HG03558 (cell line): Measurements from ENCODE around the gene SLC5A6.

Experiments
- ATAC-seq: cut with Tn5 transposase; IDR thresholded peaks from one replicate; pipeline ENCODE4 v1.9.1; 2021; ENCODE audit warnings: moderate number of reproducible peaks; ENCODE audit not compliant: unreplicated experiment; ENCODE audit errors: extremely low read depth

The SLC5A6 gene

GRCh38 chr2:27237341-27237945, 25.4 kb upstream of the SLC5A6 start:
- no peak for ATAC-seq

GRCh38 chr2:27236626-27237025, 24.6 kb upstream of the SLC5A6 start:
- no peak for ATAC-seq

- no peak for ATAC-seq
Measured at GRCh38 chr2:27236136-27236535, 24.1 kb upstream of the SLC5A6 start.

DNA sequence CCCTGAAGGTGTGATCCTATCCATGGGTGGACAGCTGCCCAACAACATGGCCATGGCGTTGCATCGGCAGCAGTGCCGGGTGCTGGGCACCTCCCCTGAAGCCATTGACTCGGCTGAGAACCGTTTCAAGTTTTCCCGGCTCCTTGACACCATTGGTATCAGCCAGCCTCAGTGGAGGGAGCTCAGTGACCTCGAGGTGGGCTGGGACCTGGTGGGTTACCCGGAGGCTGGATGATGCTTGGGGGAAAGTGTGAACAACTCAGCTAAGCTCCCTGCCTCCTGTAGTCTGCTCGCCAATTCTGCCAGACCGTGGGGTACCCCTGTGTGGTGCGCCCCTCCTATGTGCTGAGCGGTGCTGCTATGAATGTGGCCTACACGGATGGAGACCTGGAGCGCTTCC, 21.3 kb upstream of the SLC5A6 start:
- no peak for ATAC-seq

DNA sequence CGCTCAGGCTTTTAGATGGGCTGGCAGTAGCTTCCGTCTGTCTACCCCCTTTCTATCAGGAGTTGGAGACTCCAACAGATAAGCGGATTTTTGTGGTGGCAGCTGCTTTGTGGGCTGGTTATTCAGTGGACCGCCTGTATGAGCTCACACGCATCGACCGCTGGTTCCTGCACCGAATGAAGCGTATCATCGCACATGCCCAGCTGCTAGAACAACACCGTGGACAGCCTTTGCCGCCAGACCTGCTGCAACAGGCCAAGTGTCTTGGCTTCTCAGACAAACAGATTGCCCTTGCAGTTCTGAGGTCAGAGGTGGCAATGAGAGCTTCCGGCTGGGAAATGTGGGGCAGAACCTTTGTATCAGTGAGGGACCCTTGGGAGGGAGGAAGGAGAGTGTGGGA, 19.9 kb upstream of the SLC5A6 start:
- ATAC-seq = no peak

GRCh38 chr2:27227501-27227900, 15.4 kb upstream of the SLC5A6 start:
- ATAC-seq = no peak

- ATAC-seq = no peak
Measured at GRCh38 chr2:27225526-27225925, 13.5 kb upstream of the SLC5A6 start.

DNA sequence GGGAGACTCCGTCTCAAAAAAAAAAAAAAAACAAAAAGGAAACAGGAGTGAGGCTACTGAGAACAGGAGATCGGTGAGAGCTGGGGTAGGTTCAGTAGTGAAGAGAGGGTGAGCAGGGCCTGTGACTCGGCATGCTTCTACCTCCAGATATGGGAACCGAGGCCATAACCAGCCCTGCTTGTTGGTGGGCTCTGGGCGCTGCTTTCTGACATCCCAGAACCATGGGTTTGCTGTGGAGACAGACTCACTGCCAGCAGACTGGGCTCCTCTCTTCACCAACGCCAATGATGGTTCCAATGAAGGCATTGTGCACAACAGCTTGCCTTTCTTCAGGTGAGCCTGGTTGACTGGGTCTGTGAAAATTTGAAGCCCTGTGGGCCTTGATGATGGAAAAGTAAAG, 11.3 kb upstream of the SLC5A6 start:
- no peak for ATAC-seq

GRCh38 chr2:27222407-27222806, 10.3 kb upstream of the SLC5A6 start:
- no peak for ATAC-seq

- ATAC-seq = no peak
Measured at GRCh38 chr2:27221166-27221565, 9.1 kb upstream of the SLC5A6 start.

- no peak for ATAC-seq
Measured at GRCh38 chr2:27220091-27220490, 8.0 kb upstream of the SLC5A6 start.

GRCh38 chr2:27219091-27219490, 7.0 kb upstream of the SLC5A6 start:
- ATAC-seq = no peak

- ATAC-seq = no peak
Measured at GRCh38 chr2:27218614-27219013, 6.5 kb upstream of the SLC5A6 start.

DNA sequence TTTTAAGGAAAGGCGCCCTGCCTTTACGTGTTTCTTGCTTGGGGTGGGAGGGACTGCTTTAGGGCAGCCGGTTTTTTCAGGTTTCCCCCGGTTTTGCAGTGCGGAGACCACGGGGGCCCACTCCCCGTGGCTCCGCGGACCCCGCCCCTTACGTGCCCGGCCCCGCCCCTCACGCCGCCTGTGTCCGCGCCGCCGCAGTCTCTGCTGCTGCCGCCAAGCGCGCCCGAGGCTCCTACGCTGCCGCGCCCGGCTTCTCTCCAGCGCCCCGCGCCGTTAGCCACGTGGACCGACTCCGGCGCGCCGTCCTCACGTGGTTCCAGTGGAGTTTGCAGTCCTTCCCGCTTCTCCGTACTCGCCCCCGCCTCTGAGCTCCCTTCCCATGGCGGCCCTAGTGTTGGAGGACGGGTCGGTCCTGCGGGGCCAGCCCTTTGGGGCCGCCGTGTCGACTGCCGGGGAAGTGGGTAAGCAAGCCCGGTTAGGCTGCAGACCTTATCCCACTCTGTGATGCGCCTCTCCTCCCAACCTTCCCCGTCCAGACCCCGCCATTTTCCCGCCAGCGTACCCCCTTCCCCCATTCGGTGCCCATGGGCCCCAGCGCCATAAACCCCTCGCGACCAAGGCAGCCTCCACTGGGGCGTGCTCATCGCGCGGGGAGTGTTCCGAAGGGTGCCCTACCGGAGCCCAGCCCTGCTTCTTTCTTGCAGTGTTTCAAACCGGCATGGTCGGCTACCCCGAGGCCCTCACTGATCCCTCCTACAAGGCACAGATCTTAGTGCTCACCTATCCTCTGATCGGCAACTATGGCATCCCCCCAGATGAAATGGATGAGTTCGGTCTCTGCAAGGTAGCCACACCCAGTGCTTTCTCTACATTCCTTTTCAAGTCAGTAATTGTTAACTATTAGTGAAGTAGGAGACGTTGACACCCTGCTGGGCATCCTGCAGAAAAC, 5.4 kb upstream of the SLC5A6 start, which contains the start of gene CAD:
Gene CAD, plus strand, starts transcription at position 197 of the 949 bp plus-strand sequence. Its CDS starts 183 bp downstream, at position 380.
- ATAC-seq = peak; percentile 66

GRCh38 chr2:27216416-27217137, 4.5 kb upstream of the SLC5A6 start:
- no peak for ATAC-seq

- ATAC-seq = no peak
Measured at GRCh38 chr2:27214941-27215340, 2.9 kb upstream of the SLC5A6 start.

DNA sequence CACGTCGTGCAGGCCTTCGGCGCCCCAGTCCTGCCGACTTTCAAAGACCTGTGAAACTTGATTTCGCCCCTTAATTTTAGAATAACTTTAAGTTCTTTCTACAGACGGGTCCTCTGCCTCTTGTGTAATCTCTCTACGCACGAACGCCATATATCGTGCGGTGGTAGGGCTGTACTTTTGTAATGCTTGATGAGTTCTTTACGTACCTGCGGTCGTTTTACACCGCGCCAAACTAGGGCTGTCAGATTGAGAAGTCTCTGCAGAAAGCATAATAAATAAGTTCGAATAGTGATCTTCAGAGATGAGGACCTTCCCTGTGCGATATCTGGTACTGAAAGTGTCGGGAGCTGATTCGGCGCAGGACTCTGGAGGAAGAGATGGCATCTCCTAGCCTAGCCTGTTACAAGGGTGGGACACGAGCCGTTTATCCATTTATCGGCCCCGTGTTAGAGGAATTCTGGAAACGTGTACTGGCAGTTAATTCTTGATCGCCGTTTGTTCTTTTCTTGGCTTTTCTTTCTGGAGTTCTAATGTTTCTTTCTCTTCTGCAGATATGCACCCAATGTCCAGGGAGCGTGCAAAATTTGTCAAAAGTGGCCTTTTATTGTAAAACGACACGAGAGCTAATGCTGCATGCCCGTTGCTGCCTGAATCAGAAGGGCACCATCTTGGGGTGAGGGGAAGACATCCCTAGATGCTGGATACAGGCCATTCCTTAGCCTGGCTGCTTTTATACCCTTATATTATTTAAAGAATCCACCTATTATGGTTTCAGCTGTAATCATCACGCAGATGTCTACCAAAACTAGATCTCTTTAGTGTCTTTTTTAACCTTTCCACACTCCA, 781 bp upstream of the SLC5A6 start:
- ATAC-seq = no peak

DNA sequence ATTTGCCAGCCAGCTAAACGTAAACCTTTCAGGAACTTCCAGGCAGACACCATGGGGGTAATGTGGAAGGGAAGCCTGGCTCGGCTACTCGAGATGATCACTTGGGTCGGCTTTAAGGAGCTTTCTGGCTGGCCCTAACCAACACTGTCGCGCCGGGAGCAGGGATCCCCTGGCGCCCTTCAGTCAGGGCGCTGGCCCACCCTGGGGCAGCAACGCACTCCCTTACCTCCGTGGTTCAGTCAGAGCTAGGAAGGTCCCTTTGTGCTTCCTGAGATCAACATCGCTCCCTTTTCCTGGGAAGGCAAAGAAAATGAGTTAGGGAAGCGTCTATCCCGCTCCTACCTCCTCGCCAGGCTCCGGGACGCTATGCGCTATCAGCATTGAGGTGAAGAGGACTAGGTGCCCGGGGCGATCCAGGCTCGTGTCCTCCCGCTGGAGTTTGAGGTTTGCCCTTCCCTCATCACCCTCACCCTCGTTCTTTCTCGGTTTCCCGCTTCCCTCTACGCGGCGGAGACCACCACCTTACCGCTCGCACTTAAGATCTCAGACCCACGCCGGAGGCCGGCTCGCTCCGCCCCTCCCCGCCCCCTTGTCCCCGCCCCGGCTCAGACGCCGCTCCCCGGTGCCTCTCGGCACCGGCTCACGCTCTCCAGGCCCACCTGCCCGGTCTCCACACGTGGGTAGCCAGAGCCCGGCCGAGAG, 676 bp downstream of the SLC5A6 start:
- peak; percentile 26 for ATAC-seq

DNA sequence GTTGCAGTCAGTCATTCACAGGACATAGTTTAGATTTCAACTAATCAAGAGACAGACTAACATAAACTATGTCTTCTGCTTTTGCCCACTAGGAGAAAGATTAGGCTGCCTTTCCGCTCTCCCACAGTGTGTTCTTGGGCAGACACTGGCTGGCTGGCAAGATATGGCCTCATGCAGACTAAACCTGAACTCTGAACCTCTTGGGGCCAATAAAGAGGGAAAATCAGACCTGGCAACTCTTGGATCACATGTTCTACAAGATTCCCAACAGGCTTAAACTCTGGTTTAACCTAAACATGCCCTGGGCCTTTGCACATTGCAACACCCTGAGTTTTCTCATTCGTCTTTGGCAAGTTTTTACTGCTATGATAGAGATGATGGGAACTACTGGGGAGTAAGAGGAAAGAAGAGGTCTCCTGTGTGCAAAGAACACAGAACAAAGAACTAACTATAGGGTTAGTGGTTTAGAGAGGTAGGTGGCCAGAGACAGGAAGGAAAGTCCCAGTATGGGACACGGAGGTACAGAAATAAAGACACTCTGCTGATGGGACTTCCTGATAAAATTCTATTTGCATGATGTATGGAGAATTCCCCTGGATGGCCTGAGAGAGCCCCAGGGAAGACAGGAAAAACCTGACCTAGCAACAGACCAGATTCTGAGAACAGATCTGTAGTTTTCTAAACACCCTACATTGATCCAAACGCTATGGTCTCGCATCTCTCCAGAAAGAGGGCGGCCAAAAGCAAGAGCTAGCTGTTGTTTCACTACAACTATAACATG, 2.3 kb downstream of the SLC5A6 start:
- no peak for ATAC-seq
